OCI-LY1 (cell line): ENCODE data around the gene ADRA1B.

Source experiments
- H2AFZ ChIP-seq: fragments of 200-600 bp; sonication (generic), shearing (Covaris generic); 2 replicates; pipeline ENCODE4 v1.6.0; 2014; ENCODE audit warnings: antibody characterized with exemption, mild to moderate bottlenecking, low read length
- H3F3A ChIP-seq: fragments of 200-600 bp; sonication (generic), shearing (Covaris generic); 2 replicates; pipeline ENCODE4 v1.6.0; 2014; ENCODE audit warnings: mild to moderate bottlenecking, antibody characterized with exemption, low read length, moderate library complexity; ENCODE audit not compliant: insufficient read depth
- H3K27ac ChIP-seq: fragments of 200-600 bp; sonication (generic); 2 replicates; pipeline ENCODE4 v1.5.1; 2014; ENCODE audit warnings: low read length, mixed run types, mild to moderate bottlenecking, low read depth; ENCODE audit not compliant: poor library complexity, severe bottlenecking
- H3K27me3 ChIP-seq: fragments of 200-600 bp; sonication (generic); 2 replicates; pipeline ENCODE4 v1.6.0; 2014; ENCODE audit warnings: antibody characterized with exemption, mild to moderate bottlenecking, low read length, moderate library complexity; ENCODE audit not compliant: insufficient read depth
- H3K36me3 ChIP-seq: fragments of 200-600 bp; sonication (generic); 2 replicates; pipeline ENCODE4 v1.6.1; 2014; ENCODE audit warnings: mild to moderate bottlenecking, antibody characterized with exemption, low read length, moderate library complexity, mixed read lengths; ENCODE audit not compliant: insufficient read depth
- H3K4me1 ChIP-seq: fragments of 200-600 bp; sonication (generic); 2 replicates; pipeline ENCODE4 v1.5.1; 2014; ENCODE audit warnings: mild to moderate bottlenecking, low read length, moderate library complexity; ENCODE audit not compliant: insufficient read depth, severe bottlenecking
- H3K4me2 ChIP-seq: fragments of 200-600 bp; sonication (generic), shearing (Covaris generic); 2 replicates; pipeline ENCODE4 v1.6.1; 2014; ENCODE audit warnings: low read length
- H3K4me3 ChIP-seq: fragments of 200-600 bp; sonication (generic); 2 replicates; pipeline ENCODE4 v1.5.1; 2014; ENCODE audit warnings: low read length, low read depth, mild to moderate bottlenecking, mixed read lengths; ENCODE audit not compliant: poor library complexity, severe bottlenecking
- H3K79me2 ChIP-seq: fragments of 200-600 bp; shearing (Covaris generic); 2 replicates; pipeline ENCODE4 v1.6.1; 2016; ENCODE audit warnings: mixed run types, low read length, mixed read lengths; ENCODE audit not compliant: insufficient read depth
- H3K9ac ChIP-seq: fragments of 200-600 bp; sonication (generic), shearing (Covaris generic); 2 replicates; pipeline ENCODE4 v1.6.1; 2014; ENCODE audit warnings: mild to moderate bottlenecking, low read length, mixed read lengths
- H3K9me2 ChIP-seq: fragments of 200-600 bp; sonication (generic), shearing (Covaris generic); 2 replicates; pipeline ENCODE4 v1.6.1; 2014; ENCODE audit warnings: low read depth, mild to moderate bottlenecking, low read length, mixed read lengths
- H3K9me3 ChIP-seq: fragments of 200-600 bp; shearing (Covaris generic); 2 replicates; pipeline ENCODE4 v1.6.1; 2014; ENCODE audit warnings: low read length, mixed read lengths
- H4K20me1 ChIP-seq: fragments of 200-600 bp; sonication (generic), shearing (Covaris generic); 2 replicates; pipeline ENCODE4 v1.6.0; 2016; ENCODE audit warnings: mild to moderate bottlenecking, low read length; ENCODE audit not compliant: insufficient read depth
- CTCF ChIP-seq: fragments of 200-600 bp; sonication (generic), shearing (Covaris generic); IDR thresholded peaks from 2 replicates; pipeline ENCODE4 v1.5.1; 2017; ENCODE audit warnings: mild to moderate bottlenecking, antibody characterized with exemption, low read length, moderate library complexity, mixed read lengths
- EZH2 ChIP-seq: fragments of 200-600 bp; sonication (generic), shearing (Covaris generic); IDR thresholded peaks from 2 replicates; pipeline ENCODE4 v1.8.0; 2017; ENCODE audit warnings: borderline replicate concordance, mixed run types, mild to moderate bottlenecking, antibody characterized with exemption, low read length, moderate library complexity, mixed read lengths

ADRA1B gene

DNA sequence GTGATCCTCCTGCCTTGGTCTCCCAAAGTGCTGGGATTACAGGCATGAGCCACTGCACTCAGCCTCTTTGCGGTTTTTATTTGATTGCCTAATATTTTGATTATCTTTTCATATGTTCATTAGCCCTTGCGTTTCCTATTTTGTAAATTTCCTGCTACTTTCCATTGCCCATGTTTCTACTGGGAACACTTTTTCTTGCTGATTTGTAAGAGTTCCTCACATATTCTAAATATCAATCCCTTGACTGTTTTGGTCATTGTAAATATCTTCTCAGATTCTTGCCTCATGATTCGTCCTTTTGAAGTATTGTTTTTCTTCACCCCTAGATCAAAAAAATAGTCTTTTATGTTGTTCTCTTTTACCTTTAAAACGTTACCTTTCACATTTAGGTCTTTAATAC is 54.8 kb downstream of the ADRA1B start:
- Histone ChIP-seq H3K4me3 (no peak overlapping the region), H4K20me1 (no peaks in the 10 kb centered on the region), H3K27me3 (no peaks in the 10 kb centered on the region), H3K79me2 (no peaks in the 10 kb centered on the region), H3K9me3 (no peaks in the 10 kb centered on the region), H3K4me2 (no peak overlapping the region), H3F3A (no peaks in the 10 kb centered on the region), H3K9ac (no peak overlapping the region), H3K9me2 (no peaks in the 10 kb centered on the region), H3K36me3 (no peaks in the 10 kb centered on the region), H3K4me1 (no peaks in the 10 kb centered on the region), H2AFZ (no peak overlapping the region), H3K27ac (no peak overlapping the region)
- no peak for TF ChIP-seq EZH2
- no peak for TF ChIP-seq CTCF

DNA sequence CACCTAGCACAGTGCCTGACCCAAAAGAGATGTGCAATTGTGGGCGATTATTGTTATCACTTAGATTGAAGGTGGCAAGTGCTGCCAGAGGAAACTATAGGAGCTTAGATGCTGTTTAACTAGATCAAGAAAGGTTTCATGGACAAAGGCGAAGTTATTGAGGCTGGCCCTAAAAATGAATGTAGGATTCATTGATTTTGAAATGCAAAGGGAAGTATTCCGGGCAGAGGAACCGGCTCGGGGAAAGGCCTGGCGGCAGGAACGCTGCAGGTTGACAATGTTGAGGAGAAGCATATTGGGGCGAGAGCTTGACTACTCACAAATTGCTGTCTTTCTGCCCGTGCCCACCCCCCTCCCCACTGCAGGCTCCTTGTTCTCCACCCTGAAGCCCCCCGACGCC is 55.2 kb downstream of the ADRA1B start:
- no peak overlapping the region for H3K4me2 ChIP-seq
- H3K9me2 ChIP-seq: no peaks in the 10 kb centered on the region
- TF ChIP-seq CTCF (no peak), EZH2 (no peak)
- H2AFZ ChIP-seq: no peak overlapping the region
- no peaks in the 10 kb centered on the region for H4K20me1 ChIP-seq
- H3K27me3 ChIP-seq: no peaks in the 10 kb centered on the region
- H3K36me3 ChIP-seq: no peaks in the 10 kb centered on the region
- H3F3A ChIP-seq: no peaks in the 10 kb centered on the region
- no peaks in the 10 kb centered on the region for H3K4me1 ChIP-seq
- no peak overlapping the region for H3K9ac ChIP-seq
- no peaks in the 10 kb centered on the region for H3K9me3 ChIP-seq
- no peaks in the 10 kb centered on the region for H3K79me2 ChIP-seq
- H3K4me3 ChIP-seq: no peak overlapping the region
- no peak overlapping the region for H3K27ac ChIP-seq

DNA sequence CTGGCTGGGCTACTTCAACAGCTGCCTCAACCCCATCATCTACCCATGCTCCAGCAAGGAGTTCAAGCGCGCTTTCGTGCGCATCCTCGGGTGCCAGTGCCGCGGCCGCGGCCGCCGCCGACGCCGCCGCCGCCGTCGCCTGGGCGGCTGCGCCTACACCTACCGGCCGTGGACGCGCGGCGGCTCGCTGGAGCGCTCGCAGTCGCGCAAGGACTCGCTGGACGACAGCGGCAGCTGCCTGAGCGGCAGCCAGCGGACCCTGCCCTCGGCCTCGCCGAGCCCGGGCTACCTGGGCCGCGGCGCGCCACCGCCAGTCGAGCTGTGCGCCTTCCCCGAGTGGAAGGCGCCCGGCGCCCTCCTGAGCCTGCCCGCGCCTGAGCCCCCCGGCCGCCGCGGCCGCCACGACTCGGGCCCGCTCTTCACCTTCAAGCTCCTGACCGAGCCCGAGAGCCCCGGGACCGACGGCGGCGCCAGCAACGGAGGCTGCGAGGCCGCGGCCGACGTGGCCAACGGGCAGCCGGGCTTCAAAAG is 55.7 kb downstream of the ADRA1B start:
- H3K79me2 ChIP-seq: no peaks in the 10 kb centered on the region
- TF ChIP-seq CTCF (no peak), EZH2 (no peak)
- H3K27ac ChIP-seq: no peak overlapping the region
- H3K4me3 ChIP-seq: no peak overlapping the region
- no peaks in the 10 kb centered on the region for H3K36me3 ChIP-seq
- no peaks in the 10 kb centered on the region for H3K4me1 ChIP-seq
- H3F3A ChIP-seq: no peaks in the 10 kb centered on the region
- H3K9me3 ChIP-seq: no peaks in the 10 kb centered on the region
- H3K27me3 ChIP-seq: no peaks in the 10 kb centered on the region
- H4K20me1 ChIP-seq: no peaks in the 10 kb centered on the region
- H2AFZ ChIP-seq: no peak overlapping the region
- no peak overlapping the region for H3K4me2 ChIP-seq
- H3K9ac ChIP-seq: no peak overlapping the region
- H3K9me2 ChIP-seq: no peaks in the 10 kb centered on the region
